Breast epithelium (tissue), 4 donors: ENCODE data around the gene SF3A1. TPM values are rescaled to one million over a fixed set of nuclear protein-coding genes. Genes with fewer than 3 reads are reported as not detected.

Experiments
- DNase-seq, 2 donors: peaks; one replicate each; pipeline ENCODE4 v3.0.0-alpha.2; 2019; ENCODE audit warnings: low spot score in 2 of 2
- H3K27ac ChIP-seq, 2 donors: fragments of 200-600 bp; sonication (generic) in 1 of 2; one replicate each; pipeline ENCODE4 v1.5.1; 2016 to 2019; ENCODE audit warnings: mild to moderate bottlenecking in 1 of 2
- H3K27me3 ChIP-seq, 2 donors: fragments of 200-600 bp; sonication (generic) in 1 of 2; one replicate each; pipeline versions ENCODE4 v1.5.1 to v1.6.0; 2017 to 2019; ENCODE audit warnings: control low read depth in 1 of 2, mild to moderate bottlenecking in 1 of 2
- H3K36me3 ChIP-seq: fragments of 200-600 bp; one replicate; pipeline ENCODE4 v1.5.1; 2019
- H3K4me1 ChIP-seq, 2 donors: fragments of 200-600 bp; sonication (generic); one replicate each; pipeline ENCODE4 v1.5.1; 2016 to 2019; ENCODE audit warnings: control low read depth in 1 of 2
- H3K4me3 ChIP-seq, 3 donors: fragments of 200-600 bp; sonication (generic); 1 replicate in 2 of 3; 2 replicates in 1 of 3; pipeline ENCODE4 v1.5.1; 2016 to 2019; ENCODE audit warnings: mild to moderate bottlenecking in 3 of 3, moderate library complexity in 2 of 3
- H3K9me3 ChIP-seq, 2 donors: fragments of 200-600 bp; sonication (generic) in 1 of 2; one replicate each; pipeline ENCODE4 v1.5.1; 2016 to 2019; ENCODE audit warnings: control low read depth in 1 of 2
- POLR2A ChIP-seq: fragments of 450-650 bp; IDR thresholded peaks from one replicate; pipeline ENCODE4 v1.6.1; 2016; ENCODE audit warnings: antibody characterized with exemption, mild to moderate bottlenecking, moderate library complexity
- POLR2AphosphoS5 ChIP-seq, 3 donors: sonication (generic); formaldehyde crosslinking; IDR thresholded peaks; one replicate each; pipeline ENCODE4 v1.6.1; 2017; ENCODE audit warnings: antibody characterized with exemption in 3 of 3
- intact Hi-C: fragments of 100-400 bp; cut with DNase I; formaldehyde crosslinking; loops from one replicate; pipeline ENCODE4 v1.15.1; 2023; ENCODE audit warnings: low total_unique reads
- total RNA-seq, 3 donors: library from RNA; depleted of rRNA; stranded (reverse); fragments of >200 nt; gene quantifications; one replicate each; pipeline ENCODE4 v1.1.0, GENCODE V29; 2016
- TF ChIP-seq, protein P1 (sequence below), 3 donors: fragments of 450-650 bp; IDR thresholded peaks; one replicate each; pipeline ENCODE4 v1.5.1; 2016 to 2017; ENCODE audit warnings: antibody characterized with exemption in 3 of 3, mild to moderate bottlenecking in 3 of 3, moderate library complexity in 3 of 3

The SF3A1 gene
- total RNA-seq, 3 donors from 2014 or later, result 47.7 to 68.6 (median 47.9) TPM

DNA sequence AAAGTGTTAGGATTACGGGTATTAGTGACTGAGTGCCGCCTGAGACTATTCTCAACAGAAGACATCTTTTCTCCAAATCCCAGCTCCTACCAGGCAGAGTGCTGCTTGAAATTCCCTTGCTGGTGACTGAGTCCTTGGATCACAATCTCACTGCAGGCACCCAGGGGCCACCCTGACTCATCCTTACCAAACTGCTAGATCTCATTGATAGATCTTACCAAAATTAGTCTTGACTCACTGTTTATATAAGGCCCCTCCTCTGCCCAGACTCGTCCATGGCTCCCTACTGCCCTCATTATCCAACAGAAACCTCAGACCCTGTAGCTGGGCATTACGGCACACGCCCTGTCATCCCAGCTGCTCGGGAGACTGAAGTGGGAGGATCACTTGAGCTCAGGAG is 44.6 kb downstream of the SF3A1 start:
- H3K4me3 ChIP-seq, result no peak overlapping the region
- DNase-seq, result no peak
- H3K27ac ChIP-seq, result peak overlapping the region; percentile 88 to 96
- TF ChIP-seq POLR2AphosphoS5 (IDR thresholded peaks at IDR 0.05) (no peak), POLR2A (no peak)
- TF ChIP-seq, protein P1, sequence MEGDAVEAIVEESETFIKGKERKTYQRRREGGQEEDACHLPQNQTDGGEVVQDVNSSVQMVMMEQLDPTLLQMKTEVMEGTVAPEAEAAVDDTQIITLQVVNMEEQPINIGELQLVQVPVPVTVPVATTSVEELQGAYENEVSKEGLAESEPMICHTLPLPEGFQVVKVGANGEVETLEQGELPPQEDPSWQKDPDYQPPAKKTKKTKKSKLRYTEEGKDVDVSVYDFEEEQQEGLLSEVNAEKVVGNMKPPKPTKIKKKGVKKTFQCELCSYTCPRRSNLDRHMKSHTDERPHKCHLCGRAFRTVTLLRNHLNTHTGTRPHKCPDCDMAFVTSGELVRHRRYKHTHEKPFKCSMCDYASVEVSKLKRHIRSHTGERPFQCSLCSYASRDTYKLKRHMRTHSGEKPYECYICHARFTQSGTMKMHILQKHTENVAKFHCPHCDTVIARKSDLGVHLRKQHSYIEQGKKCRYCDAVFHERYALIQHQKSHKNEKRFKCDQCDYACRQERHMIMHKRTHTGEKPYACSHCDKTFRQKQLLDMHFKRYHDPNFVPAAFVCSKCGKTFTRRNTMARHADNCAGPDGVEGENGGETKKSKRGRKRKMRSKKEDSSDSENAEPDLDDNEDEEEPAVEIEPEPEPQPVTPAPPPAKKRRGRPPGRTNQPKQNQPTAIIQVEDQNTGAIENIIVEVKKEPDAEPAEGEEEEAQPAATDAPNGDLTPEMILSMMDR (IDR thresholded peaks at IDR 0.05), result no peak
- intact Hi-C loops, result no loop called here
- H3K27me3 ChIP-seq, result no peaks in the 10 kb centered on the region
- no peaks in the 10 kb centered on the region for H3K36me3 ChIP-seq
- H3K9me3 ChIP-seq, result no peaks in the 10 kb centered on the region
- H3K4me1 ChIP-seq, result peaks cover 25 to 46% of the 10 kb centered on the region in 2 donors

- H3K4me3 ChIP-seq, result peak overlapping the region in 1 of 3 donors; percentile 29
- intact Hi-C loops, result no loop called here
- peak overlapping the region; percentile 88 to 96 for H3K27ac ChIP-seq
- no peaks in the 10 kb centered on the region for H3K27me3 ChIP-seq
- H3K9me3 ChIP-seq, result no peaks in the 10 kb centered on the region
- no peaks in the 10 kb centered on the region for H3K36me3 ChIP-seq
- TF ChIP-seq POLR2A (no peak), POLR2AphosphoS5 (IDR thresholded peaks at IDR 0.05) (no peak)
- TF ChIP-seq, protein P1 (IDR thresholded peaks at IDR 0.05), result no peak
- peaks cover 29 to 54% of the 10 kb centered on the region in 2 donors for H3K4me1 ChIP-seq
- peak; percentile 78 to 81 for DNase-seq
Observed at GRCh38 chr22:30310881-30311771, 45.6 kb downstream of the SF3A1 start.

DNA sequence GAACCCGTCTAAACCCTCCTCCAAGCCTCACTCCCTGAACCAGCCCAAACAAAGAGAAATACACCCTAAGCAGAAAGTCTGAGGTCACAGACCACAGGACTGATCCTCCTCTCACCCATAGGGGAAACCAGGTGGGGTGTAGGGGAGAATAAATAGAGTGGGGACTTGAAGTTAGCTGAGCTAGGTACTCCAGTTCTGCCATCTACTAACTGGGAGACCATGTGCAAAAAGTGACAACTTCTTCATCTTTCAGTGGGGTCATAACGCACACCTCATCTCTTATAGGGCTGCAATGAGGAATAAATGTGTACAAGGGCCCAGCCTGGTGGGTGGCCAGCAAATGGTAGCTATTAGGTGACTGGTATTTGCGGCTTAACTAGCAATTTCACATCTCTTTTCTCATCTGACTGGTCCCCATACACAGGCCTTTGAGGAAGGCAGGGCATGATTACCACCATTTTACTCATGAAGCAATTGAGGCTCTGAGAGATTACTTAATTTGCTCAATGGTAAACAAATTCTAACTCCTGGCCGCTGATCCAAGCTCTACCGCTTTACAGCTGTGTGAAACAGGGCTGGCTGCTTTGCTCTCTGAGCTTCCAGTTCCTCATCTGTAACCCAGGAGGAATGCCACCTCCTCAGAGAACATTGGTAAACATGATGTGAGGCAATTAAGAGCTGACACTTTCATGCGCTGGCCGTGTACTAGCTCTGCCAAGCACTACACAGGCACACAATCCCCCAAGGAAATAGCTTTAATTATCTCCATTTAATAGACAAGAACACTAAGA is 46.5 kb downstream of the SF3A1 start:
- Histone ChIP-seq H3K4me1 (peaks cover 38 to 64% of the 10 kb centered on the region in 2 donors), H3K36me3 (no peaks in the 10 kb centered on the region), H3K4me3 (peak overlapping the region in 1 of 3 donors; percentile 3), H3K27me3 (no peaks in the 10 kb centered on the region), H3K9me3 (no peaks in the 10 kb centered on the region), H3K27ac (peak overlapping the region; percentile 88 to 96)
- intact Hi-C loops, result no loop called here
- peak in 1 of 3 donors; percentile 37 for TF ChIP-seq POLR2AphosphoS5 (IDR thresholded peaks at IDR 0.05)
- TF ChIP-seq, protein P1 (IDR thresholded peaks at IDR 0.05), result no peak
- peak in 1 of 2 donors; percentile 72 for DNase-seq

DNA sequence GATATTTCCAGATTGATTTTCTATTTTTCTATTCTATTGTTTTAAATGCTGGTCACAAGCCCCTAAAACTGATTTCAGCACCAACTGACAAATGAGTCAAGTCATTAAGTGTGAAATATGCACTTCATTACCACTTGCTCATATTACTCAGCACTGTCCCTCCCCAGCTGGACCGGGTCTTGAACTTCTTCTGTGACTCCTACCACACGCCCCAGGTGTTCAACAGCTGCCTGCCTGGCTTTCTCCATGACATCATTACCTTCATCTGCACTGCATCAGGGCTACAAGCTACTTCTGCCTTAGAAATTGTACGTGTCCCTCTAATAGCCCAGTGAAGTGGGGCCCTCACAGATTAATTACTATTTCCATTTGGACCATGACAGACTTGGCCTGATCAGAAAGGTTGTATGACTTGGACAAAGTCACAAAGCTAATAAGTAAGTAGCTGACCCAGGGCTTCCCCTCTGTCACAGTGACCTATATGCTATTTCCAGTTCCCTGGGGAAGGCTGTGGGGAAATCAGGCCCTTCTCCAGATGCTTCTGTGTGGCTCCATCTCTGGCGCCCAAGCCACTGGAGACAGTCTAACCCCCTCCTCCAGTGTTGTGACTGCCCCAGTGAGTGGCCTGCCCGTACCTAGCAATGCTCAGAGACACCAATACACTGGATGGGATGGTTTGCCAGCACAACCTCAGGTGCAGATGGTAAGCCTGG is 48.0 kb downstream of the SF3A1 start:
- H3K9me3 ChIP-seq, result no peaks in the 10 kb centered on the region
- H3K36me3 ChIP-seq, result no peaks in the 10 kb centered on the region
- intact Hi-C loops, result no loop called here
- no peaks in the 10 kb centered on the region for H3K27me3 ChIP-seq
- DNase-seq, result no peak
- no peak for TF ChIP-seq POLR2A
- no peak for TF ChIP-seq POLR2AphosphoS5 (IDR thresholded peaks at IDR 0.05)
- TF ChIP-seq, protein P1 (IDR thresholded peaks at IDR 0.05), result no peak
- H3K4me3 ChIP-seq, result no peak overlapping the region
- H3K27ac ChIP-seq, result peak overlapping the region; percentile 88 to 96
- H3K4me1 ChIP-seq, result peaks cover 40 to 79% of the 10 kb centered on the region in 2 donors
